Mesodermal cell (in vitro differentiated cells): ENCODE measurements around the gene DEK.
A peak's percentile ranks its signal among the peaks of the same experiment; 100 is the strongest.
"Not testable (repeated sequence)": the region's sequence is repeated elsewhere in the genome, so short reads cannot be mapped to it uniquely, and the experiment has no call there.

Experiments
- H3K27ac ChIP-seq: 2 replicates; pipeline ENCODE4 v1.7.0; 2013; ENCODE audit warnings: mild to moderate bottlenecking, low read depth, low read length, moderate library complexity; ENCODE audit not compliant: severe bottlenecking
- H3K36me3 ChIP-seq: 2 replicates; pipeline ENCODE4 v1.7.1; 2013; ENCODE audit warnings: mild to moderate bottlenecking, low read length, moderate library complexity; ENCODE audit not compliant: control insufficient read depth, insufficient read depth
- H3K4me1 ChIP-seq: one replicate; pipeline ENCODE4 v1.7.1; 2013; ENCODE audit warnings: mild to moderate bottlenecking, low read length; ENCODE audit not compliant: insufficient read depth, control insufficient read depth, poor library complexity, severe bottlenecking
- H3K4me3 ChIP-seq: 2 replicates; pipeline ENCODE4 v1.7.0; 2013; ENCODE audit warnings: low read length, control low read depth, mild to moderate bottlenecking; ENCODE audit not compliant: insufficient read depth, poor library complexity, severe bottlenecking; ENCODE audit errors: extremely low read depth
- H3K9me3 ChIP-seq: 2 replicates; pipeline ENCODE4 v1.7.1; 2013; ENCODE audit warnings: mild to moderate bottlenecking, low read length, moderate library complexity; ENCODE audit not compliant: control insufficient read depth
- WGBS, 2 experiments: methylation state at CpG; one replicate each; pipeline ENCODE4 v1.1.5; 2013; ENCODE audit warnings: missing lambda C conversion rate in 2 of 2; ENCODE audit not compliant: insufficient coverage in 2 of 2; 5-methylcytosine and 5-hydroxymethylcytosine counted together

Gene DEK

DNA sequence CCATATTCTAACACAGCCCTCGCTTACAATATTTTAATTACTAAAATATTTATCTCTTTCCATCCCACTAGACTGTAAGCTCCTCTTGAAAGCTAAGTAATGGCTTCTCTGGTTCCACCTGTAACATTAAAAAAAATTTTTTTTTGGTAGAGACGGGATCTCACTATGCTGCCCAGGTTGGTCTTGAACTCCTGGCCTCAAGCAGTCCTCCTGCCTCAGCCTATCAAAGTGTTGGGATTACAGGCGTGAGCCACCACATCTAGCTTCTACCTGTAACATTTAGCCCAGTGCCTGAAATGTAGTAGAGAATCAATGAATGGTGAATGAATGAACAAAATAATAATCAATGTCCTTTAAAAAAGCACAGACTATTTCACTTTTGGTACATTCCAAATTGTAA, 28.8 kb downstream of the DEK start:
- Histone ChIP-seq H3K27ac (no peak overlapping the region), H3K4me1 (no peaks in the 10 kb centered on the region), H3K9me3 (peaks cover 9% of the 10 kb centered on the region), H3K4me3 (no peak overlapping the region), H3K36me3 (peaks cover 73% of the 10 kb centered on the region)
- 80 to 94% methylated on average over 1 to 2 of the region's 3 CpGs for WGBS, 2 experiments

GRCh38 chr6:18234564-18234963, 29.8 kb downstream of the DEK start:
- Histone ChIP-seq H3K27ac (no peak overlapping the region), H3K4me1 (no peaks in the 10 kb centered on the region), H3K4me3 (no peak overlapping the region), H3K36me3 (peaks cover 79% of the 10 kb centered on the region), H3K9me3 (peaks cover 9% of the 10 kb centered on the region)
- WGBS, 2 experiments, result 100% methylated on average over 1 of the region's 1 CpG

GRCh38 chr6:18233770-18234169, 30.6 kb downstream of the DEK start:
- no CpG with 5 or more reads among the region's 4 CpGs for WGBS, 2 experiments
- H3K27ac ChIP-seq, H3K4me1 ChIP-seq, H3K4me3 ChIP-seq: not testable (repeated sequence)
- Histone ChIP-seq H3K36me3 (peaks cover 77% of the 10 kb centered on the region), H3K9me3 (peaks cover 11% of the 10 kb centered on the region)

- H3K4me1 ChIP-seq, H3K4me3 ChIP-seq, H3K27ac ChIP-seq: not testable (repeated sequence)
- 88 to 100% methylated on average over 3 to 4 of the region's 7 CpGs for WGBS, 2 experiments
- Histone ChIP-seq H3K36me3 (peaks cover 76% of the 10 kb centered on the region), H3K9me3 (peaks cover 17% of the 10 kb centered on the region)
These were observed 32.5 kb downstream of the DEK start for GRCh38 chr6:18231856-18232255.

GRCh38 chr6:18228590-18228989, 35.7 kb downstream of the DEK start:
- not testable (repeated sequence) for H3K4me3 ChIP-seq, H3K27ac ChIP-seq, H3K4me1 ChIP-seq
- WGBS, 2 experiments, result 92 to 95% methylated on average over 12 of the region's 14 CpGs
- Histone ChIP-seq H3K9me3 (peaks cover 13% of the 10 kb centered on the region), H3K36me3 (peaks cover 71% of the 10 kb centered on the region)

DNA sequence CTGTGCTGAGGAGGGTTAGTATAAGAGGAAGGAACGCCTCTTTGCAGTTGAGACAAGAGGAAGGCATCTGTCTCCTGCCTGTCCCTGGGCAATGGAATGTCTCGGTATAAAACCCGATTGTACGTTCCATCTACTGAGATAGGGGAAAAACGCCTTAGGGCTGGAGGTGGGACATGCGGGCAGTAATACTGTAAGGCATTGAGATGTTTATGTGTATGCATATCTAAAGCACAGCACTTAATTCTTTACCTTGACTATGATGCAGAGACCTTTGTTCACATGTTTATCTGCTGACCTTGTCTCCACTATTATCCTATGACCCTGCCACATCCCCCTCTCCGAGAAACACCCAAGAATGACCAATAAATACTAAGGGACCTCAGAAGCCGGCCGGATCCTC, 37.2 kb downstream of the DEK start:
- WGBS, 2 experiments, result 98 to 100% methylated on average over 3 to 5 of the region's 9 CpGs
- H3K27ac ChIP-seq, H3K4me3 ChIP-seq, H3K4me1 ChIP-seq: not testable (repeated sequence)
- peaks cover 13% of the 10 kb centered on the region for H3K9me3 ChIP-seq
- peaks cover 72% of the 10 kb centered on the region for H3K36me3 ChIP-seq

DNA sequence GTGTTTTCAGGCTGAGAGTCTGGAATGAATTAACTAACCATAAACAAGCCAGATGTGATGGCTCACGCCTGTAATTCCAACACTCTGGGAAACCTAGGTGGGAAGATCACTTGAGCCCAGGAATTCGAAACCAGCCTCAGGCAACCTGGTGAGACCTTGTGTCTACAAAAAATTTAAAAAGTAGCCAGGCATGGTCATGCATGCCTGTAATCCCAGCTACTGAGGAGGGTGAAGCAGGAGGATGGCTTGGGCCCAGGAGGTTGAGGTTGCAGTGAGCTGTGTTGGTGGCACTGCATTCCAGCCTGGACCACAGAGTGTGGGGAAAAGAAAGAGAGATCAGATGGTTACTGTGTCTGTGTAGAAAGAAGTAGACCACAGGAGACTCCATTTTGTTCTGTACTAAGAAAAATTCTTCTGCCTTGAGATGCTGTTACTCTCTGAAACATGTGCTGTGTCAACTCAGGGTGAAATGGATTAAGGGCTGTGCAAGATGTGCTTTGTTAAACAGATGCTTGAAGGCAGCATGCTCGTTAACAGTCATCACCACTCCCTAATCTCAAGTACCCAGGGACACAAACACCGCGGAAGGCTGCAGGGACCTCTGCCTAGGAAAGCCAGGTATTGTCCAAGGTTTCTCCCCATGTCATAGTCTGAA, 37.8 kb downstream of the DEK start:
- not testable (repeated sequence) for H3K9me3 ChIP-seq, H3K27ac ChIP-seq, H3K4me1 ChIP-seq, H3K4me3 ChIP-seq
- WGBS, 2 experiments, result 98 to 100% methylated on average over 2 to 4 of the region's 5 CpGs
- peaks cover 72% of the 10 kb centered on the region for H3K36me3 ChIP-seq

DNA sequence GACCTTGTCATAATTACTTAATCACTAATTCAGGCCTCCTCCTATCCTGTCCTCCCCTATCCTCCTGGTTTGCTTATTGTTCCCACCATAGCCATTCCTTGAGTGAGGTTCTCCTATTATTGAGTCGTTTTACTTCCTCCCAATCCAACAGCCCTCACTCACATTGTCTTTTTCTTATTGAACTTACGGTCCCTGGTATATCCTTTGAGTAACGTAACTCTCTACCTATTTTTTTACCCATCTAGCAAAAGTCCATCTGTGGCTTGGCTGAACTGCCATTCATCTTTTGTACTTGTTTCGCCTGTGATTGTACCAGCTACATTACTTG, 43.1 kb downstream of the DEK start:
- Histone ChIP-seq H3K4me3 (no peak overlapping the region), H3K9me3 (no peaks in the 10 kb centered on the region), H3K36me3 (peaks cover 46% of the 10 kb centered on the region), H3K4me1 (no peaks in the 10 kb centered on the region), H3K27ac (no peak overlapping the region)
- 83 to 93% methylated on average over 2 to 4 of the region's 4 CpGs for WGBS, 2 experiments

- Histone ChIP-seq H3K4me1 (no peaks in the 10 kb centered on the region), H3K36me3 (peaks cover 34% of the 10 kb centered on the region), H3K27ac (peak overlapping the region; percentile 6), H3K4me3 (no peak overlapping the region), H3K9me3 (no peaks in the 10 kb centered on the region)
- 83 to 94% methylated on average over 2 to 4 of the region's 7 CpGs for WGBS, 2 experiments
These were observed 44.7 kb downstream of the DEK start for GRCh38 chr6:18219591-18219990.

DNA sequence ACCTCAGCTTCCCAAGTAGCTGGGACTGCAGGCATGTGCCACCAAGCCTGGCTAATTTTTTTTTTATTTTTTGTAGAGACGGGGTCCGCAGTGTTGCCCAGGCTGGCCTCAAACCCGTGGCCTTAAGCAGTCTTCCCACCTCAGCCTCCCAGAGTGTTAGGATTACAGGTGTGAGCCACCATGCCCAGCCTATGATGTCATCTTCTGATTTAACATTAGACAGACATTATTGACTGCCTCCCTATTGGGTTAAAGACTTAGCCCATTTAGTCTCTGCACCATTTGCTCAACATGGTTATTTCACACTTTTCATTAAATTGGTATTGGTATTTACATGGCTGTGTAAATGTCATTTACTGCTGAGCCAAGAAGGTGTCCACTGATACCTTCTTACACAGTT, 46.1 kb downstream of the DEK start:
- H3K9me3 ChIP-seq, result no peaks in the 10 kb centered on the region
- H3K4me3 ChIP-seq, result no peak overlapping the region
- 93 to 100% methylated on average over 2 to 3 of the region's 3 CpGs for WGBS, 2 experiments
- no peak overlapping the region for H3K27ac ChIP-seq
- peaks cover 31% of the 10 kb centered on the region for H3K36me3 ChIP-seq
- H3K4me1 ChIP-seq, result no peaks in the 10 kb centered on the region

GRCh38 chr6:18216411-18216810, 47.9 kb downstream of the DEK start:
- Histone ChIP-seq H3K27ac (no peak overlapping the region), H3K4me1 (no peaks in the 10 kb centered on the region), H3K4me3 (no peak overlapping the region), H3K36me3 (peaks cover 17% of the 10 kb centered on the region), H3K9me3 (no peaks in the 10 kb centered on the region)
- WGBS, 2 experiments, result 95 to 98% methylated on average over 4 to 6 of the region's 7 CpGs
